GM18499 (cell line): ENCODE measurements around the gene CGN.

Experiments
- ATAC-seq: cut with Tn5 transposase; IDR thresholded peaks from one replicate; pipeline ENCODE4 v1.9.1; 2021; ENCODE audit warnings: moderate number of reproducible peaks; ENCODE audit not compliant: insufficient read depth, unreplicated experiment

CGN gene

GRCh38 chr1:151495316-151495715 lies 15.9 kb upstream of the CGN start:
- no peak for ATAC-seq

- no peak for ATAC-seq
Measured at GRCh38 chr1:151499365-151499764, 11.8 kb upstream of the CGN start.

DNA sequence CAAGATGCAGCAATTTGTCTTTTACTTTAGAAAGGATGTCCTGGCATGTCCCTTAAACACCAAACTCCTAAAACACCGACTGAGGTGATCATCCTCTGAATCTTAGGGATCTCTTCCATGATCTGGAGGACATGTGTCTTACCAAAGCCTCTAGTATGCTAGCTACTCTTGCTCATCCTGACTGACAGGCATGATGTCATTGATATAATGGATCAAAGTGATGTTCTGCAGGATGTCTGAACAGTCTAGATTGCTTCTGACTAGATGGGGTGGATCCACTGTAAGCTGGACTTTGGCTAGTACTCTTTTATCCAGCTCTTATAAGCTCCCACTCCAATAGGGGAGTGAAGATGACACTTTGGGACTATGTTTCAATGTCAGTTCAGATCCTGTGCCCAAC lies 11.3 kb upstream of the CGN start:
- no peak for ATAC-seq

DNA sequence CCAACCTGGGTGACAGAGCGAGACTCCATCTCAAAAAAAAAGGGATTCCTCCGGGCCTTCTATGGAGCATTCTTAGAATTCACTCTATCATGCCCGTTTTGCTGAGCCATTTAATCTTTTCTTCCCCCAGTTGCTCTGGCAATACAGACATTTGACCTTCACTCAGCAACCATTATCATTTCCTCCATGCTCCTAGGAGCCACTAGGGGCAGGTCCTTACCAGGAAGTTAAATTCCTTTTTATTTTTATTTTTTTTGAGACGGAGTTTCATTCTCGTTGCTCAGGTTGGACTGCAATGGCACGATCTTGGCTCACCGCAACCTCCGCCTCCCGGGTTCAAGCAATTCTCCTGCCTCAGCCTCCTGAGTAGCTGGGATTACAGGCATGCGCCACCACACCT lies 9.7 kb upstream of the CGN start:
- ATAC-seq = no peak

DNA sequence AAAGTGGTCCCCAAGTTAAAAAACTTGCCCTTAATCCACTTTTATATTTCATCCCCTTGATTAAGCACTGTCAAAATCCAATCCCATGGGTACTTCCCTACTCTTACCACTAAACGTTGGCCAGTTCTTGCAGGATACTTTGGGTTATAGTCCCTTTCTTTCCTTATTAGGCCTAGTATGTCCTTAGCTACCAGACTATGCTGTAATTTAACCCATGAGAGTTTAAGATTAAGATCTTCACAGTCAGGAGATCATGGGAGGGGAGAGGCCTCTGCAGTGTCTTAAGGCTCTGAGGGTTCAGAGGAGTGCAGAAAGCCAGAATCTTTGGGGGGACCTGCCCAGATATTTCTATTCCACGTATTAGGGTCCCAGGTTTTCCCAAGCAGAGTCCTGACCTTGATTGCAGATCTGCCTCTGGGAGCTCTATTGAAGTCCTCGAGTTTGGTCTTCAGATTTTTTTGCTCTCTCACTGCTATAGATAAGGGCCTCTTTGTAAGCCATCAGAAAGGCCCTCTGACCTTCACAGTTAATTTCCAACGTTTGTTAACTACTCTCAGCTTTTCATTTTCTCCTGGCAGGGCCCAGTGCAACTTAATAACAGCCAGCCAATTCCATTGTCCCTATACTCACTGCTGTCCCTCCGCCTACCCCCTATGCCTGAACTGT lies 9.0 kb upstream of the CGN start:
- no peak for ATAC-seq

- ATAC-seq = no peak
Measured at GRCh38 chr1:151502859-151503780, 8.1 kb upstream of the CGN start.

DNA sequence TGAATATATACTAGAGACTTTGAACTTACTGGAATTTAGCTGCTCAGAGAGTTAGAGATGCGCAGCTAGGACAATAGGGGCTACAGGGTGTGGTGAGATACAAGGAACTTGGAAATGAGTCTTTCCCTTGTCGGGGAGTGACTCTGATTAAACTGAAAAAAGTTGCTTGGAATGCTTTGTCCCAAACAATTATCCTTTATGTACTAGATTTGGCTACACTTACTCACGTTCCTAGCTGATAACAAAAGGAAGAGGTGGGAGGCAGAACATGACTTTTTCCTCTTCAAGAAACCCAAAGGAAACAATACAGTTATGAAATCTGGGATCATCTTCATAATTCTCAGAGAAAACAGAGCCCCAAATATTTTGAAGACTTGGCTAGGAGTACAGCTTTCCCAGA lies 6.9 kb upstream of the CGN start:
- ATAC-seq = no peak

DNA sequence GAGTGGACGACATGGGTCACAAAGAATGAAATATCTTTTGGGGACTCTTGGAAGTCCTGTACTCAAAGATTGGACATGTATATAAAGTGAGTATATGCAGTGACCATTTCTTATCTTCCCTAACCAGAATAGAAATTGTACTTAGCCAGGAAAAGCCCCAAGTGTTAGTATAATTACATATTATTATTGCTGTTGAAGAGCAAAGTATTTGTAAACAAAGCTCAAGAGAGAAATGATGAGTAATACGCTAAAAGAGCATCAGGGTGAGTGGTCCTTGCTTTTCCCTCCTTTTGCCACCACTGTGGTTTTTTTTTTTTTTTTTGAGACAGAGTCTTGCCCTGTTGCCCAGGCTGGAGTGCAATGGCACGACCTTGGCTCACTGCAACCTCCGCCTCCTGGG lies 6.4 kb upstream of the CGN start:
- ATAC-seq = no peak

DNA sequence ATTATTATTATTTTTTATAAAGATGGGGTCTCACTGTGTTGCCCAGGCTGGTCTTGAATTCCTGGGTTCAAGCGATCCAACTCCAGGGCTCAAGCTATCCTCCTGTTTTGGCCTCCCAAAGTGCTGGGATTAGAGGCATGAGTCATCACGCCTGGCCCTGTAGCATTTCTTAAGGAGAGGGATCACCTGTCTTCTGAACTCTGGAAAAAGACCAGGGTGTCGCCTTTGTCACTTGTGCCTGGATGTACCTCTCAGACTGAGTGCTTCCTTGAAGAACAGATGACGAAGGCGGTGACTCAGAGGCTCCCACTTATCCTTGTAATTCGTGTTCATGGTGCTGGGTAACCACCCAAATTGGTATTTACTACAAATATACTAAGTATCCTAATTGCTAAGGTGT lies 2.4 kb upstream of the CGN start:
- ATAC-seq = no peak

DNA sequence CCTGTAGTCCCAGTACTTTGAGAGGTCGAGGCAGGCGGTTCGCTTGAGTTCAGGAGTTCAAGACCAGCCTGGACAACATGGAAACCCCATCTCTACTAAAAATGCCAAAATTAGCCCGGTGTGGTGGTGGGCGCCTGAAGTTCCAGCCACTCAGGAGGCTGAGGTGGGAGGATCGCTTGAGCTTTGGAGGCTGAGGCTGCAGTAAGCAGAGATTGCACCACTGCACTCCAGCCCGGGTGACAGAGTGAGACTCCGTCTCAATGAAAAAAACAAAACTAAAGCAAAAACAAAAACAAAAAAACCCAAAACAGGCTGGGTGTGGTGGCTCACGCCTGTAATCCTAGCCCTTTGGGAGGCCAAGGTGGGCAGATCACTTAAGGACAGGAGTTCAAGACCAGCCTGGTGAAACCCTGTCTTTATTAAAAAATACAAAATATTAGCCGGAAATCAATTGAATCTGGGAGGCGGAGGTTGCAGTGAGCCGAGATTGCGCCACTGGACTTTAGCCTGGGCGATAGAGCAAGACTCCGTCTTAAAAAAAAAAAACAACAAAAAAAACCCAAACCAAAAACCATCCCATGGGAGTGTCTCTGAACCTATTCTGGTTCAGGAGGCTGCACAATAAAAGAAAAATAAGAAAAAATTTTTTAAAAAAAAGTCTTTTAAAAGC lies 1.7 kb upstream of the CGN start:
- ATAC-seq = no peak

DNA sequence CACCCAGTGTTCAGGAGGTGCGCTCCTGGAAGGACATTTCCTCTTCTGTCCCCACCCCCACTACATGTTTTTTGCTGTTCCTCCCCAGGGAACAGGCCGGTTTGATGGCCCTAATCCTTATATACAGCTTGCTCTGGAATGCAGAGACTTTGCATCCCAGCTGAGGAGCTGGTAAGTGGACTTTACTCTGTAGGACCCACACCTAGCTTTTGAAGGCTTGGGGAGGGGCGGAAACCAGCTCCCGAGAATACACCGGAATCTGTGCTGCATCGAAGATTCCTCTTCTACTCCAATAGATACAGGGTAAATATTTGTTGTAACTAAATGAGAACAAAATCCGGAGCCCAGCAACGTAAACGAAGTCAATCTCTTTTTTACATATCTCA lies 1.2 kb upstream of the CGN start:
- ATAC-seq = no peak

GRCh38 chr1:151510614-151510956 lies 602 bp upstream of the CGN start:
- no peak for ATAC-seq

DNA sequence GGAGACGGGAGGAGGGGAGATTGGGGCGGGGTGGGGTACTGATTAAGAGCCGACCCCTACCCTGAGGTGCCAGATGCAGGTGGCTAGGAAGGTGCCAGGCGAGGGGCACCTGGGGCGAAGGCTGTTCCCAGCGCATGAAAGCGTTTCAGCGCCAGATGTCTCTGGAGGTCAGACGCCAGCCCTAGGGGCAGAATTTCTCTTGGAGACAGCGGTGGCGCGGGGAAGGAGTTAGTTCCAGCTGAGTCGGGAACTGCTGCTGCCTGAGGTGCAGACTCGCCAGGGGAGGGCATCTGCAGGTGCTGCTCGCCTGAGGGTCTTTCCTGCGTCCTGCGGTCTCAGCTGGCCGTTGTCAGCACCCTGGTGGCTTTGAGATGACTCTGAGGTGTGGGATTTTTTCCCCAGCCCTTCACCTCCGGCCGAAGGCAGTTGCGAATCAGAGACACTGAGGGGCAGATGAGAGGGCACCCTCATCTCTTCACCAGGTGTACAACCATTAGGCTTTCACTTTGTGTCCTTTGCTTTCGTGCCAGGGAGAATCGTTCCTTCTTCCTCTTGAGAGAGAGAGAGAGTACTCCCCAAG lies 539 bp downstream of the CGN start:
- ATAC-seq = no peak

DNA sequence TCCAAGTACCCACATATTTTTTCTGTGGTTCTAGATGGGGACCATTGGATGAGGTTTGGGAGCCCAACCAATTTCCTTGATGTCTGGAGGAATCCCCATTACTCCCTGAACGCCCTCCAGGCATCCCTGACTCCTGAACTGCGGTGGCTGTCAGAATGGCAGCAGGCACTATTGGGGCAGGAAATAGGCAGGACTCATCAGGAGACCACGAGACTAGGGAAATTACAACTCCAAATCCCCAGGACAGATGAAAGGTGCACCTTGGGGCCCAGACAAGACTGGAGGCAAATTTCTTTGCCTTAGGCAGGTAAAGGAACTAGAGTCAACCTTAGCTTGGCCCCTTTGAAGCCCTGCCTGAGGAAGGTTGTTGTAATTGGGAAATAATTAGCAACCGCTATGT lies 1.1 kb downstream of the CGN start:
- ATAC-seq = no peak

DNA sequence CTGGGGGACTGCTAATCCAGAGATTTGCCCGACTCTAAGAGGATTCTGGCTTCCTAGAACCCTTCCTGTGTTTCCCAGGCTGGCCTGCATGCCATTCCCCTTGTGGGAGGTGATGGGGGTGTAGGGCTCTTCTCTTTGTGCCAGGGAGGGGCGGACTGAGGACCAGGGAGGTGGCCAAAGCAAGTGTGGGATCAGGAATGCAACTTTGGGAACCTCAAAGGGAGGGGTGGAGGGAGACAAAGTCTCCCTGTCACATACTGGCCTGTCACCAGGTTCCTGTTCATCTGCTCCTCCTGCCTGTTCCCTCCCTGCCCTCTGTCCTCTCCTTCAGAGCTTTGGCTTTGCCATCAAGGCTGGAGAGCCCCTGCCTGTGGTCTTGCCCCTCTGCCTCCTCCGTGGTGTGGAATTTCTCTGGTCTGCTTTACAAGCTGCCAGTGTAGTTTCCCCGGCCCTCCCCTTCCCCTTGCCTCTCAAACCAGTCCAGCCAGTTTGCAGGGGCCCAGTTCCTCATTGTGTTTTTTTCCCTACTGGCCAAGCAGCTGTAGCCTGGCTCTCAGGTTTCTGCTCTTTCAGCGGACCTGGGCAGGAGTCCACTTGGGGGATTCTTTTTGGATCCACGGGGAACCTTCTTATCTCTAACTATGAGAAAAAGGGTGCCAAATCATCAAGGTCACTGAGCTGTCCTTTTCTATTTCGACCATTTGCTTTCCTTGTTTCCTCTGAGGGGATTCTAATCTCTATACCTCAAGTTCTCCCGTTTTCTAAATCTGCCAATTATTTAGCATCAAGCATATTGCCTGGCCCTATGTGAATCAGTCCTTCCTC lies 1.8 kb downstream of the CGN start:
- ATAC-seq = no peak

- ATAC-seq = no peak
Measured at GRCh38 chr1:151513626-151514121, 2.5 kb downstream of the CGN start.

GRCh38 chr1:151514366-151514765 lies 3.2 kb downstream of the CGN start:
- no peak for ATAC-seq

DNA sequence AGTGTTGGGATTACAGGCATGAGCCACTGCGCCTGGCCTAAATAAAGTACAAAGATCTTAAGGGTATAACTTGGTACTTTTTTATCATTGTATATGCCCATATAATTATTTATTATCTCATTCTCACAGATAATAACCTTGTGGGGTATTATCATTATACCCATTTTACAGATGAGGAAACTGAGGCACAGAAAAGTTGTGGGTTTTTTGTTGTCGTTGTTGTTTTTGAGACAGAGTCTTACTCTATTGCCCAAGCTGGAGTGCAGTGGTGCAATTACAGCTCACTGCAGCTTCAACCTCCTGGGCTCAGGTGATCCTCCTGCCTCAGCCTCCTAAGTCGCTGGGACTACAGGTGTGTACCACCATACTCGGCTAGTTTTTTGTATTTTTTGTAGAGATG lies 4.1 kb downstream of the CGN start:
- ATAC-seq = no peak

DNA sequence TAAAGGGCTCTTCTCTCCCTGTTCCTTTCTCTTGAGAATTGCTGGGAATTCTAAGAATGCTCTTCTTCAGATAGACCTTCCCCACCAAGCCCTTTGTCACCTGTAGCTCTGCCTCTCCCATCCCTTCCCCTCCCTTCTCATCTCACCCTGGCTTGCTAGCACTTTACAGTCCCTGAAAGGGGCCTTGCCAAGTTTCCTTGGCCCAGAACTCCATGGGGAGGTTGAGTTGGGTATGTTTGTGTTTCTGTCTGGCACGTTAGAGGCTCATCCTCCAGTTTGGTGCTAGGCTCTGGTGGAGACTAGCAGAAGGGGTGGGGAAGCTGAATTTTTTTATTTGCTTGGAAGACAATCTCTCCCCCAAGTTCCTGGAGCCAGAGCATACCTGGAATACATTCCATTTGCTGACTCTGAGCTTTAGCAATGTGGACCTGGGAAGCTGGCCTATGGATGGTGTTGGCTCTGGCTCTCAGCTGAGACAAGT lies 4.9 kb downstream of the CGN start:
- no peak for ATAC-seq

- ATAC-seq = no peak
Measured at GRCh38 chr1:151518431-151518830, 7.2 kb downstream of the CGN start.
